Endodermal cell (in vitro differentiated cells): ENCODE data around the gene SMARCA2. TPM values are rescaled to one million over a fixed set of nuclear protein-coding genes. Genes with fewer than 3 reads are reported as not detected.

Experiments used
- DNase-seq: peaks from one replicate; pipeline ENCODE4 v3.0.0-alpha.2; 2017
- H3K27ac ChIP-seq: 2 replicates; pipeline ENCODE4 v1.5.1; 2013; ENCODE audit warnings: mild to moderate bottlenecking, low read depth, low read length, moderate library complexity
- H3K27me3 ChIP-seq: 2 replicates; pipeline ENCODE4 v1.6.1; 2013; ENCODE audit warnings: mild to moderate bottlenecking, low read length, moderate library complexity; ENCODE audit not compliant: insufficient read depth, control insufficient read depth, poor library complexity, severe bottlenecking
- H3K36me3 ChIP-seq: 2 replicates; pipeline ENCODE4 v1.7.0; 2013; ENCODE audit warnings: mild to moderate bottlenecking, low read length, moderate library complexity; ENCODE audit not compliant: control insufficient read depth, insufficient read depth
- H3K4me1 ChIP-seq: one replicate; pipeline ENCODE4 v1.7.0; 2013; ENCODE audit warnings: low read length; ENCODE audit not compliant: control insufficient read depth, insufficient read depth
- H3K4me3 ChIP-seq: 2 replicates; pipeline ENCODE4 v1.5.1; 2013; ENCODE audit warnings: mild to moderate bottlenecking, low read length, moderate library complexity
- H3K9ac ChIP-seq: 2 replicates; pipeline ENCODE4 v1.6.1; 2013; ENCODE audit warnings: mild to moderate bottlenecking, low read length, moderate library complexity; ENCODE audit not compliant: poor library complexity, severe bottlenecking; ENCODE audit errors: extremely low read depth
- H3K9me3 ChIP-seq: 2 replicates; pipeline ENCODE4 v1.6.1; 2013; ENCODE audit warnings: mild to moderate bottlenecking, low read length, moderate library complexity; ENCODE audit not compliant: control insufficient read depth
- H3K27ac Mint-ChIP-seq: 2 replicates; pipeline ENCODE4 v1.8.0; 2020; ENCODE audit warnings: mixed read lengths
- H3K27me3 Mint-ChIP-seq: 2 replicates; pipeline ENCODE4 v1.8.0; 2021; ENCODE audit warnings: mild to moderate bottlenecking, mixed read lengths; ENCODE audit not compliant: insufficient read depth
- H3K36me3 Mint-ChIP-seq: 2 replicates; pipeline ENCODE4 v1.8.0; 2020; ENCODE audit warnings: low read depth, mixed read lengths
- H3K4me1 Mint-ChIP-seq: 2 replicates; pipeline ENCODE4 v1.8.0; 2020; ENCODE audit warnings: mixed read lengths
- H3K4me3 Mint-ChIP-seq: 2 replicates; pipeline ENCODE4 v1.8.0; 2020; ENCODE audit warnings: mild to moderate bottlenecking, moderate library complexity, mixed read lengths
- H3K9me3 Mint-ChIP-seq: 2 replicates; pipeline ENCODE4 v1.8.0; 2020; ENCODE audit warnings: mild to moderate bottlenecking, mixed read lengths
- WGBS, 2 experiments: methylation state at CpG; one replicate each; pipeline versions ENCODE4 v1.1.5 to v1.1.7; 2013; ENCODE audit warnings: missing lambda C conversion rate in 2 of 2, mixed read lengths in 1 of 2; ENCODE audit not compliant: insufficient coverage in 1 of 2, insufficient read length in 1 of 2; 5-methylcytosine and 5-hydroxymethylcytosine counted together
- total RNA-seq, 2 donors: library from RNA; stranded (reverse); fragmentation: NEBNext Ultra II Directional in 1 of 2; extraction: Animal tissue kit (Norgen Biotek cat#: 25700) in 1 of 2; gene quantifications; 2 replicates in 1 of 2; 3 replicates in 1 of 2; pipeline ENCODE4 v1.2.1, GENCODE V29; 2021
- TF ChIP-seq, protein P1 (sequence below): fragments of 200-600 bp; sonication (generic); conservative IDR thresholded peaks from 2 replicates; pipeline ENCODE4 v1.5.0; 2021; ENCODE audit warnings: antibody characterized with exemption, mild to moderate bottlenecking

SMARCA2 gene
- total RNA-seq, 2 donors from 2014 or later, result 2.6 to 8.6 TPM

DNA sequence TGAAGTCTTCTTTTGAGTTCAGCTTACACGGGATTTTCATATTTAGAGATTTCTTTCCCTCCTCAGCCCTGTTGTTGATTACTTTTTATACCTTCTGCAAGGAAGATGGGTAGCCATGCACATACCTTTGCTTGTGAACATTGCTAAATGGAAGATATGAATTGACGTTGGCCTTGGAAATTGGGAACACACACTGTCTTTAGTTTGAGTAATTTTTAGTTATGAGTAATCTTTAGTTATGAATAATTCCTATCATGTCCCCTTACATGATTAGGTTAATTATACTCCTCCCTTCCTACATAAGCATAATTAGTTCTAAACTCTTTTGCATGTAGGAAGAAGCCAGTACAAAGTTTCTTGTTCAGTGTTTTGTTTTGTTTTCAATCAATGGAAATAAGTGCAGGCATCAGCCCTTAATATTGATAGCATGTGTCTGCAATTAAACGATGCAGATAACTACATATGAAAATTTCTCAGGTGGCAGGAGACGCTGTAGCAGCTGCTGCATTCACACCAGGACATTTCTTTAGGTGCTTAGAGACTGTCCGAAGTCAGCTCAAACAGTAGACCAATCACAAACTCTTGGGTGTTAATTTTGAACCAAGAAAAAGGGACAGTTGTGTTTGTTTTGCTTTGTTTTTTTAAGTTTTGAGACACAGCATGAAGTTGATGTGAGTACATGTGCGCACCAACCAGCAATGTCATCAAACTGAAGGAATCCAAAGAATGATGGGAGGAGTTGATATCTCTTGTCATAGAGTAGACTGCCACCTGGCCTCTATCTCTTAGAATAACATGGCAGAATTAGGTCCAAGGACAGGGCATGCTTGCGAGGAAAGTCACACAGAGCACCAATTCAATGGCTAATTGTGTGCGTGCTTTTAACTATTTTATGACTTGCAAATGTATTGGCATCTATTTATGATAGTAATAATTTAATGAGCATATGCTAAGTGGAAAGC, 51.4 kb downstream of the SMARCA2 start:
- Histone ChIP-seq H3K36me3 (no peaks in the 10 kb centered on the region), H3K4me1 (peaks cover 4% of the 10 kb centered on the region), H3K9ac (no peak overlapping the region), H3K4me3 (no peak overlapping the region), H3K27ac (no peak overlapping the region), H3K27me3 (no peaks in the 10 kb centered on the region), H3K9me3 (no peaks in the 10 kb centered on the region)
- Mint-ChIP-seq H3K4me1 (peaks cover 4% of the 10 kb centered on the region), H3K4me3 (no peak overlapping the region), H3K27ac (no peak overlapping the region), H3K27me3 (no peaks in the 10 kb centered on the region), H3K36me3 (no peaks in the 10 kb centered on the region), H3K9me3 (no peaks in the 10 kb centered on the region)
- 78 to 79% methylated on average over 5 to 8 of the region's 8 CpGs for WGBS, 2 experiments
- DNase-seq, result peak; percentile 55
- TF ChIP-seq, protein P1, sequence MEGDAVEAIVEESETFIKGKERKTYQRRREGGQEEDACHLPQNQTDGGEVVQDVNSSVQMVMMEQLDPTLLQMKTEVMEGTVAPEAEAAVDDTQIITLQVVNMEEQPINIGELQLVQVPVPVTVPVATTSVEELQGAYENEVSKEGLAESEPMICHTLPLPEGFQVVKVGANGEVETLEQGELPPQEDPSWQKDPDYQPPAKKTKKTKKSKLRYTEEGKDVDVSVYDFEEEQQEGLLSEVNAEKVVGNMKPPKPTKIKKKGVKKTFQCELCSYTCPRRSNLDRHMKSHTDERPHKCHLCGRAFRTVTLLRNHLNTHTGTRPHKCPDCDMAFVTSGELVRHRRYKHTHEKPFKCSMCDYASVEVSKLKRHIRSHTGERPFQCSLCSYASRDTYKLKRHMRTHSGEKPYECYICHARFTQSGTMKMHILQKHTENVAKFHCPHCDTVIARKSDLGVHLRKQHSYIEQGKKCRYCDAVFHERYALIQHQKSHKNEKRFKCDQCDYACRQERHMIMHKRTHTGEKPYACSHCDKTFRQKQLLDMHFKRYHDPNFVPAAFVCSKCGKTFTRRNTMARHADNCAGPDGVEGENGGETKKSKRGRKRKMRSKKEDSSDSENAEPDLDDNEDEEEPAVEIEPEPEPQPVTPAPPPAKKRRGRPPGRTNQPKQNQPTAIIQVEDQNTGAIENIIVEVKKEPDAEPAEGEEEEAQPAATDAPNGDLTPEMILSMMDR, result peak; percentile 67

DNA sequence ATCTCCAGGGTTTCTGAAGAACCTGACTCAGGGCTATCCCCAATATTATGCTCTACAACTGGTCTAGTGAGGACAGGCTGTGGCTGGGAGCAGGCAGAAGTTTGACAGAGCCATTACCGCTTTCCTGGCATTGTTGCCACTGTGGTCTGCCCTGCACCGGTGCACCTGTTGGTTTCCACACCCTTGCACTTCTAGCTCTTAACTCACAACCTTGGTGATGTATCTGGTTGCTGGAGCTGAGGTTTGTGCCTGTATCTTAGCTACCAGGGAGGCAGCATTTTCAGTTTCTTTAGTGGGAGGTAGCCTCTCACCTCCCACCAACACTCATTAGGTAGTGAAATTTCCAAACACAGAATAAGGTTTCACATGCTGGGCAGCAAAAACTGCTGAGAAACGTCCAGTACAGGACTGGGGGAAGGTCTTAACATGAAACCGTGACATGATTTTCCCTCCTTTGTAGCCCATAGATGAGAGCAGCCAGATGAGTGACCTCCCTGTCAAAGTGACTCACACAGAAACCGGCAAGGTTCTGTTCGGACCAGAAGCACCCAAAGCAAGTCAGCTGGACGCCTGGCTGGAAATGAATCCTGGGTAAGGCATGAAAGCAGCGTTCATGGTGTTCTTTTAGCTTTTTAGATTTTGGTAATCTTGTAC, 57.7 kb downstream of the SMARCA2 start:
- no peaks in the 10 kb centered on the region for H3K9me3 Mint-ChIP-seq
- DNase-seq, result no peak
- no peaks in the 10 kb centered on the region for H3K27me3 ChIP-seq
- WGBS, 2 experiments, result 88 to 93% methylated on average over 8 of the region's 8 CpGs
- H3K4me3 Mint-ChIP-seq, result no peak overlapping the region
- TF ChIP-seq, protein P1, result no peak
- no peaks in the 10 kb centered on the region for H3K36me3 Mint-ChIP-seq
- no peak overlapping the region for H3K27ac Mint-ChIP-seq
- no peaks in the 10 kb centered on the region for H3K4me1 ChIP-seq
- H3K4me1 Mint-ChIP-seq, result peaks cover 3% of the 10 kb centered on the region
- H3K4me3 ChIP-seq, result no peak overlapping the region
- no peak overlapping the region for H3K9ac ChIP-seq
- H3K27me3 Mint-ChIP-seq, result no peaks in the 10 kb centered on the region
- no peak overlapping the region for H3K27ac ChIP-seq
- H3K36me3 ChIP-seq, result no peaks in the 10 kb centered on the region
- H3K9me3 ChIP-seq, result no peaks in the 10 kb centered on the region

DNA sequence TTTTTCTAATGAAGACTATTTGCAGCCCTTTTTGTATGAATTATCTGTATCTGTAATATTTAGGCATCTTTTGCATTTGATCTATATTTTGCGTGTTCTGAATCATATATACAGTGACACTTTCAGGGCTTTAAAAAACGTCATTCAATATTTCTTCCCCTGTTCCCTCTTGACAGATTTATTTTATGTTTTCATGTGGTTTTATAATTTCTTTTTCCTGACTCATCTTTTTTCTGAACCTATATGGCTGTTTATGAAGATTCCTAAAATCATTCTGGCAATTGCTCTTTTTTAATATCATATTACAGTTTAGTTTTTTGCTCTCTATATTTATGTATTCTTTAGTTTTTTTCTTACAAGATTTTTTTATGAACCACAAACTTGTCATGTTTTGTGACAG, 67.6 kb downstream of the SMARCA2 start:
- H3K27me3 Mint-ChIP-seq, result no peaks in the 10 kb centered on the region
- Histone ChIP-seq H3K4me3 (no peak overlapping the region), H3K4me1 (no peaks in the 10 kb centered on the region), H3K36me3 (no peaks in the 10 kb centered on the region), H3K27ac (no peak overlapping the region), H3K27me3 (no peaks in the 10 kb centered on the region), H3K9ac (no peak overlapping the region), H3K9me3 (no peaks in the 10 kb centered on the region)
- no peak for DNase-seq
- 84 to 100% methylated on average over 1 to 2 of the region's 2 CpGs for WGBS, 2 experiments
- no peak overlapping the region for H3K27ac Mint-ChIP-seq
- peaks cover 3% of the 10 kb centered on the region for H3K36me3 Mint-ChIP-seq
- no peaks in the 10 kb centered on the region for H3K9me3 Mint-ChIP-seq
- H3K4me3 Mint-ChIP-seq, result no peak overlapping the region
- H3K4me1 Mint-ChIP-seq, result no peaks in the 10 kb centered on the region
- TF ChIP-seq, protein P1, result no peak
